ENCODE results near the gene COMMD7. TPM values are rescaled to one million over a fixed set of nuclear protein-coding genes. Genes with fewer than 3 reads are reported as not detected.

Gene COMMD7
- total RNA-seq, 4 donors from 2014 or later, result 9.8 to 22.5 (median 10.2) TPM

DNA sequence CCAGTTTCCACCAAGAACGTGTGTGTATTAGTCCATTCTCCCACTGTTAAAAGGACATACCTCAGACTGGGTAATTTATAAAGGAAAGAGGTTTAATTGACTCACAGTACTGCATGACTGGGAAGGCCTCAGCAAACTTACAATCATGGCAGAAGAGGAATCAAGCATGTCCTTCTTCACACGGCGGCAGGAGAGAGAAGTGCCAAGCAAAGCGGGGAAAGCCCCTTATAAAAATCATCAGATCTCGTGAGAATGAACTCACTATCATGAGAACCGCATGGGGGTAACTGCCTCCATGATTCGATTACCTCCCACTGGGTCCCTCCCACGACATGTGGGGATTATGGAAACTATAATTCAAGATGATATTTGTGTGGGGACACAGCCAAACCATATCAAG, 82.6 kb downstream of the COMMD7 start:
- WGBS, 2 donors, result 85 to 90% methylated on average over 8 of the region's 8 CpGs
- H3K27ac ChIP-seq, result no peak overlapping the region
- H3K9me3 ChIP-seq, result no peaks in the 10 kb centered on the region
- no peak for DNase-seq
- H3K4me1 ChIP-seq, result peaks cover 0 to 11% (median 2%) of the 10 kb centered on the region in 3 donors
- H3K36me3 ChIP-seq, result no peaks in the 10 kb centered on the region
- no peak for TF ChIP-seq POLR2A (IDR thresholded peaks at IDR 0.05)
- TF ChIP-seq, protein P1, sequence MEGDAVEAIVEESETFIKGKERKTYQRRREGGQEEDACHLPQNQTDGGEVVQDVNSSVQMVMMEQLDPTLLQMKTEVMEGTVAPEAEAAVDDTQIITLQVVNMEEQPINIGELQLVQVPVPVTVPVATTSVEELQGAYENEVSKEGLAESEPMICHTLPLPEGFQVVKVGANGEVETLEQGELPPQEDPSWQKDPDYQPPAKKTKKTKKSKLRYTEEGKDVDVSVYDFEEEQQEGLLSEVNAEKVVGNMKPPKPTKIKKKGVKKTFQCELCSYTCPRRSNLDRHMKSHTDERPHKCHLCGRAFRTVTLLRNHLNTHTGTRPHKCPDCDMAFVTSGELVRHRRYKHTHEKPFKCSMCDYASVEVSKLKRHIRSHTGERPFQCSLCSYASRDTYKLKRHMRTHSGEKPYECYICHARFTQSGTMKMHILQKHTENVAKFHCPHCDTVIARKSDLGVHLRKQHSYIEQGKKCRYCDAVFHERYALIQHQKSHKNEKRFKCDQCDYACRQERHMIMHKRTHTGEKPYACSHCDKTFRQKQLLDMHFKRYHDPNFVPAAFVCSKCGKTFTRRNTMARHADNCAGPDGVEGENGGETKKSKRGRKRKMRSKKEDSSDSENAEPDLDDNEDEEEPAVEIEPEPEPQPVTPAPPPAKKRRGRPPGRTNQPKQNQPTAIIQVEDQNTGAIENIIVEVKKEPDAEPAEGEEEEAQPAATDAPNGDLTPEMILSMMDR (IDR thresholded peaks at IDR 0.05), result no peak
- no peak overlapping the region for H3K4me3 ChIP-seq
- peaks cover 0 to 4% (median 0%) of the 10 kb centered on the region in 4 donors for H3K27me3 ChIP-seq
- intact Hi-C loops (cut with DNase I), result no loop called here

GRCh38 chr20:32656827-32657226, 86.4 kb downstream of the COMMD7 start:
- no peak for TF ChIP-seq POLR2A (IDR thresholded peaks at IDR 0.05)
- TF ChIP-seq, protein P1 (IDR thresholded peaks at IDR 0.05), result no peak
- Histone ChIP-seq H3K27me3 (peaks cover 0 to 9% (median 0%) of the 10 kb centered on the region in 4 donors), H3K36me3 (no peaks in the 10 kb centered on the region), H3K4me3 (no peak overlapping the region), H3K27ac (no peak overlapping the region), H3K9me3 (no peaks in the 10 kb centered on the region), H3K4me1 (peaks cover 0 to 5% (median 3%) of the 10 kb centered on the region in 3 donors)
- WGBS, 2 donors, result 100% methylated on average over 1 of the region's 1 CpG
- intact Hi-C loops (cut with DNase I), result no loop called here
- DNase-seq, result no peak

DNA sequence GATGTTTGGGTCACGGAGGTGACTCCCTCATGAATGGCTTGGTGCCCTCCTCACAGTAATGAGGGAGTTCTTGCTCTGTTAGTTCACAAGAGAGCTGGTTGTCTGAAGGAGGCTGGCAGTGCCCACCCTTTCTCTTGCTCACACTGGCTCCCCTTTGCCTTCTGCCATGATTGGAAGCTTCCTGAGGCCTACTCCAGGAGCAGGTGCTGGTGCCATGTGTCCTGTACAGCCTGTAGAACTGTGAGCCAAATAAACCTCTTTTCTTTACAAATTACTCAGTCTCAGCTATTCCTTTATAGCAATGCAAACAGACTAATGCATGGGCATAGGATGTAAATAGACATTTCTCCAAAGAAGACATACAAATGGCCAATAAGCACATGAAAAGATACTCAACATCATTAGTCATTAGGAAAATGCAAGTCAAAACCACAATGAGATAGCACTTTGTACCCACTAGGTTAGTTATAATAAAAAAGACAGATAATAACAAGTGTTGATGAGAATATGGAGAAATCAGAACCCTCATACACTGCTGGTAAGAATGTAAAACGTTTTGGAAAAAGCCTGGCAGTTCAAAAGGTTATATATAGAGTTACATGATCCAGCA, 87.3 kb downstream of the COMMD7 start:
- no peak for TF ChIP-seq POLR2A (IDR thresholded peaks at IDR 0.05)
- TF ChIP-seq, protein P1 (IDR thresholded peaks at IDR 0.05), result no peak
- DNase-seq, result no peak
- Histone ChIP-seq H3K9me3 (no peaks in the 10 kb centered on the region), H3K36me3 (no peaks in the 10 kb centered on the region), H3K27me3 (peaks cover 0 to 12% (median 0%) of the 10 kb centered on the region in 4 donors), H3K4me1 (peaks cover 0 to 5% (median 3%) of the 10 kb centered on the region in 3 donors), H3K4me3 (no peak overlapping the region), H3K27ac (no peak overlapping the region)
- WGBS, 2 donors, result 48 to 67% methylated on average over 2 of the region's 2 CpGs
- intact Hi-C loops (cut with DNase I), result no loop called here

DNA sequence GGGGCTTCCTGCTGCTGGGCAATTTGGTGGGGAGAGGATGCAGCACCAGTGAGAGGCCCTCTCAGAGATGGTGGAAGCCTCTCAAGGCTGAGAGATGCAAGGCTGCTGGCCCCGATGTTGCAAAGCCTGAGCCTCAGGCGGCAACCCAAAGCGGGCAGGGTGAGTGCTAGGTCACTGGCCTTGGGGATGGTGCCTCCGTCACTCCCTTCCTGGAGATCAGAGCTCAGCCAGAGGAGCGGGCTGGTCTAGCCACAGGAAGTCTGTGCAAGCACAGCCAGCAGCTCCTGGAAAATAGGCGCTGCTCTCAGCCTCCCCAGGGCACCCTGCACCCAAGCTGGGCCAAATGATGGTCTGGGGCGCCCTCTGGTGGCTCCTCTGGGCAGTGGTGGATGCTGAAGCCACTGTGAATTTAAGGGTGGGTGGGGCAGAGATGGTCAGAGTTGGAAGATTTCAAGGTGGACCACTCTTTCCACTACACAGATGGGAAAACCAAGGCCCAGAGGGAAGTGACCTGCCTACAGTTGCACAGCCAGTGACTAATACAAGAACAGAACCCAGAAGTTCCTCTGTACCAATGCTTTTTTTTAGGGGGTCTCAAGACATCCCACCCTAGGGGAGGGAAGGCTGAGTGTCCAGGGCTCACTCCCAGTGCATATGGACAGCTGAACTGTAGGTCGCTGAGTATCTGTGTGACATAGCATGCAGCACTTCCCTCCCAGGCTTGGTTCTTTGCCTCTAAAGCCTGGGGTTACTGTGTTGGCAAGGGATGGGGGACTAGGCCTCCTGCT, 90.3 kb downstream of the COMMD7 start:
- Histone ChIP-seq H3K4me1 (peaks cover 0 to 5% (median 3%) of the 10 kb centered on the region in 3 donors), H3K27me3 (peaks cover 0 to 14% (median 0%) of the 10 kb centered on the region in 4 donors), H3K36me3 (no peaks in the 10 kb centered on the region), H3K27ac (no peak overlapping the region), H3K4me3 (no peak overlapping the region), H3K9me3 (no peaks in the 10 kb centered on the region)
- TF ChIP-seq POLR2A (IDR thresholded peaks at IDR 0.05), result no peak
- TF ChIP-seq, protein P1 (IDR thresholded peaks at IDR 0.05), result peak; percentile 92 to 98 (median 96)
- 0 to 11% methylated on average over 1 to 6 of the region's 8 CpGs for WGBS, 2 donors
- DNase-seq, result peak; percentile 21
- intact Hi-C loops (cut with DNase I), result loop anchor here (5.0 kb wide), 1 partner anchor 131 kb away; no protein-coding TSS in a partner anchor

Other genes starting within 250 kb of the COMMD7 start
- gene NOL4L, start 158.1 kb downstream of the COMMD7 start, total RNA-seq, result 1 to 10 TPM; 1.5 to 5.1 (median 3.0) TPM
- gene C20orf203, start 69.5 kb downstream of the COMMD7 start, total RNA-seq, result not detected
- 1 to 10 TPM in 1 of 4 donors, under 1 TPM in 3; 0.44 to 2.2 (median 0.72) TPM for gene DNMT3B, start 18.9 kb upstream of the COMMD7 start, total RNA-seq
- gene MAPRE1, start 76.5 kb upstream of the COMMD7 start, total RNA-seq, result 10 to 100 TPM; 50.8 to 76.5 (median 73.7) TPM
- gene EFCAB8, start 115.5 kb upstream of the COMMD7 start, total RNA-seq, result under 1 TPM in 1 of 4 donors, not detected in 3; 0.38 TPM

Data from esophagus squamous epithelium (tissue), 5 donors.